H1 (cell line): ENCODE data around the gene FBH1. TPM values are rescaled to one million over a fixed set of nuclear protein-coding genes. Genes with fewer than 3 reads are reported as not detected.
"Not testable (repeated sequence)": the region's sequence is repeated elsewhere in the genome, so short reads cannot be mapped to it uniquely, and the experiment has no call there.

Experiments used
- CTCF ChIA-PET: fragments of 300-600 bp; sonication (Branson Sonifier 250); formaldehyde crosslinking; loops from one replicate; lab custom pipeline; 2021; ENCODE audit not compliant: partially characterized antibody; lab: Charles Lee
- POLR2A ChIA-PET: fragments of 300-600 bp; sonication (Branson Sonifier 250); formaldehyde crosslinking; loops from one replicate; lab custom pipeline; 2021; ENCODE audit warnings: inconsistent platforms; ENCODE audit not compliant: partially characterized antibody; lab: Charles Lee
- DNase-seq, 2 experiments: peaks; one replicate each; pipeline versions ENCODE4 v3.0.0 to v3.0.0-alpha.2; 2010 to 2022; ENCODE audit warnings: low spot score in 2 of 2, low read depth in 1 of 2, mixed read lengths in 1 of 2
- FAIRE-seq: peaks from 2 replicates; lab custom pipeline; 2011; peaks lifted over from hg19 to GRCh38; lab: Jason Lieb, UNC
- H2AFZ ChIP-seq: 2 replicates; pipeline ENCODE4 v1.8.1; 2012; ENCODE audit warnings: low read length, inconsistent platforms
- H2AK5ac ChIP-seq: 2 replicates; pipeline ENCODE4 v1.6.1; 2013; ENCODE audit warnings: low read depth, low read length
- H2BK120ac ChIP-seq: replicated peaks from 2 replicates; pipeline ENCODE3; 2013; ENCODE audit warnings: low read depth, low read length, inconsistent platforms
- H2BK12ac ChIP-seq: 2 replicates; pipeline ENCODE4 v1.6.1; 2013; ENCODE audit warnings: low read depth, low read length
- H2BK15ac ChIP-seq: 2 replicates; pipeline ENCODE4 v1.6.1; 2013; ENCODE audit warnings: low read length
- H2BK20ac ChIP-seq: 2 replicates; pipeline ENCODE4 v1.6.1; 2013; ENCODE audit warnings: low read length
- H2BK5ac ChIP-seq: 2 replicates; pipeline ENCODE4 v1.6.1; 2013; ENCODE audit warnings: low read depth, low read length
- H3K14ac ChIP-seq: 2 replicates; pipeline ENCODE4 v1.6.1; 2013; ENCODE audit warnings: inconsistent platforms; ENCODE audit not compliant: insufficient read length
- H3K18ac ChIP-seq: 2 replicates; pipeline ENCODE4 v1.6.1; 2013; ENCODE audit warnings: low read length; ENCODE audit errors: extremely low read depth
- H3K23ac ChIP-seq: 2 replicates; pipeline ENCODE4 v1.6.1; 2013; ENCODE audit warnings: inconsistent platforms; ENCODE audit not compliant: insufficient read length
- H3K23me2 ChIP-seq: 2 replicates; pipeline ENCODE4 v1.6.1; 2013; ENCODE audit warnings: low read depth, low read length
- H3K27ac ChIP-seq: 2 replicates; pipeline ENCODE4 v1.6.1; 2011; ENCODE audit warnings: low read depth, low read length, inconsistent platforms
- H3K27me3 ChIP-seq, 4 experiments: replicated peaks in 1 of 4; 1 replicate in 1 of 4; 2 replicates in 3 of 4; pipeline versions ENCODE4 v1.6.1 to v1.8.1; 2011 to 2013; ENCODE audit warnings: low read length in 3 of 4, mild to moderate bottlenecking in 3 of 4, inconsistent platforms in 2 of 4, mixed read lengths in 2 of 4, moderate library complexity in 1 of 4; ENCODE audit not compliant: control insufficient read depth in 3 of 4, insufficient read depth in 3 of 4; ENCODE audit errors: extremely low read depth in 1 of 4
- H3K36me3 ChIP-seq, 4 experiments: 2 replicates each; pipeline versions ENCODE4 v1.6.1 to v1.8.1; 2011 to 2013; ENCODE audit warnings: mild to moderate bottlenecking in 4 of 4, low read length in 3 of 4, moderate library complexity in 2 of 4, control low read depth in 1 of 4, inconsistent platforms in 1 of 4; ENCODE audit not compliant: insufficient read depth in 4 of 4, control insufficient read depth in 2 of 4
- H3K4ac ChIP-seq: replicated peaks from 2 replicates; pipeline ENCODE3; 2013; ENCODE audit warnings: low read length, low read depth, mixed read lengths, inconsistent platforms; ENCODE audit not compliant: insufficient read length
- H3K4me1 ChIP-seq, 4 experiments: replicated peaks in 1 of 4; 1 replicate in 1 of 4; 2 replicates in 3 of 4; pipeline versions ENCODE4 v1.6.1 to v1.8.1; 2011 to 2013; ENCODE audit warnings: low read length in 3 of 4, inconsistent platforms in 2 of 4, mixed read lengths in 1 of 4; ENCODE audit not compliant: insufficient read depth in 4 of 4, control insufficient read depth in 3 of 4
- H3K4me2 ChIP-seq, 2 experiments: 2 replicates each; pipeline versions ENCODE4 v1.6.1 to v1.8.1; 2011 to 2013; ENCODE audit warnings: low read depth in 2 of 2, low read length in 2 of 2, control low read depth in 1 of 2, inconsistent platforms in 1 of 2, mild to moderate bottlenecking in 1 of 2; ENCODE audit not compliant: insufficient read depth in 1 of 2
- H3K4me3 ChIP-seq, 4 experiments: fragments of 200-600, 300-600 bp in 1 of 4; sonication (generic), shearing (Covaris generic), sonication (Bioruptor Twin) in 1 of 4; 2 replicates each; pipeline versions ENCODE4 v1.5.1 to v1.8.1; 2011 to 2016; ENCODE audit warnings: low read length in 4 of 4, low read depth in 3 of 4, control low read depth in 2 of 4, inconsistent platforms in 2 of 4, mild to moderate bottlenecking in 2 of 4, mixed read lengths in 1 of 4, moderate library complexity in 1 of 4; ENCODE audit not compliant: insufficient read depth in 2 of 4; ENCODE audit errors: extremely low read depth in 1 of 4
- H3K56ac ChIP-seq: replicated peaks from 2 replicates; pipeline ENCODE3; 2013; ENCODE audit warnings: low read depth, mild to moderate bottlenecking, mixed read lengths, low read length, inconsistent platforms; ENCODE audit not compliant: insufficient read length
- H3K79me1 ChIP-seq: 2 replicates; pipeline ENCODE4 v1.6.1; 2013; ENCODE audit warnings: low read depth, low read length, control low read depth
- H3K79me2 ChIP-seq, 2 experiments: 2 replicates each; pipeline versions ENCODE4 v1.6.1 to v1.8.1; 2012 to 2013; ENCODE audit warnings: low read length in 2 of 2, mild to moderate bottlenecking in 2 of 2, inconsistent platforms in 1 of 2; ENCODE audit not compliant: insufficient read depth in 2 of 2, control insufficient read depth in 1 of 2
- H3K9ac ChIP-seq, 4 experiments: replicated peaks in 1 of 4; 1 replicate in 1 of 4; 2 replicates in 3 of 4; pipeline versions ENCODE4 v1.6.1 to v1.8.1; 2011 to 2013; ENCODE audit warnings: low read depth in 3 of 4, low read length in 3 of 4, control low read depth in 2 of 4, mild to moderate bottlenecking in 2 of 4, moderate library complexity in 2 of 4, inconsistent platforms in 1 of 4; ENCODE audit errors: extremely low read depth in 1 of 4
- H3K9me3 ChIP-seq, 2 experiments: 2 replicates each; pipeline versions ENCODE4 v1.6.1 to v1.8.1; 2012 to 2013; ENCODE audit warnings: mild to moderate bottlenecking in 2 of 2, moderate library complexity in 2 of 2, control low read depth in 1 of 2, inconsistent platforms in 1 of 2, low read depth in 1 of 2, low read length in 1 of 2, mixed read lengths in 1 of 2; ENCODE audit not compliant: insufficient read depth in 2 of 2
- H4K20me1 ChIP-seq, 2 experiments: replicated peaks in 1 of 2; 2 replicates each; pipeline versions ENCODE3 to v1.8.1; 2011 to 2013; ENCODE audit warnings: inconsistent platforms in 2 of 2, low read length in 2 of 2, mild to moderate bottlenecking in 1 of 2; ENCODE audit not compliant: insufficient read depth in 2 of 2, control insufficient read depth in 1 of 2
- H4K5ac ChIP-seq: 2 replicates; pipeline ENCODE4 v1.6.1; 2013; ENCODE audit warnings: low read length, low read depth, mixed read lengths, inconsistent platforms; ENCODE audit not compliant: insufficient read length
- H4K8ac ChIP-seq: 2 replicates; pipeline ENCODE4 v1.8.0; 2013; ENCODE audit warnings: mild to moderate bottlenecking, moderate library complexity, low read length, inconsistent platforms; ENCODE audit not compliant: insufficient read depth; ENCODE audit errors: extremely low read depth
- H4K91ac ChIP-seq: replicated peaks from 2 replicates; pipeline ENCODE3; 2013; ENCODE audit warnings: low read length, mixed read lengths, inconsistent platforms; ENCODE audit not compliant: insufficient read length
- WGBS, 2 experiments: shearing (Covaris generic) in 1 of 2; methylation state at CpG; one replicate each; pipeline versions ENCODE4 v1.1.6 to v1.1.7; 2013 to 2015; ENCODE audit warnings: low lambda C conversion rate in 2 of 2, mixed read lengths in 2 of 2, inconsistent platforms in 1 of 2, low coverage in 1 of 2, missing lambda C conversion rate in 1 of 2; ENCODE audit not compliant: insufficient replicate concordance in 2 of 2, insufficient coverage in 1 of 2, insufficient read length in 1 of 2; ENCODE audit errors: extremely low coverage in 1 of 2, missing lambda C conversion rate in 1 of 2; 5-methylcytosine and 5-hydroxymethylcytosine counted together
- polyA plus RNA-seq, 7 experiments: library from polyadenylated mRNA; depleted of rRNA in 3 of 7; stranded (reverse) in 5 of 7; unstranded in 2 of 7; fragments of >200 nt in 5 of 7; fragments of 200-250 nt in 2 of 7; gene quantifications; 1 replicate in 5 of 7; 2 replicates in 1 of 7; 4 replicates in 1 of 7; pipeline versions ENCODE4 v1.2.1 to v1.2.3, GENCODE V29; 2011 to 2013; ENCODE audit warnings: missing spikeins in 2 of 7, mixed read lengths in 2 of 7
- total RNA-seq: library from RNA; stranded (reverse); fragmentation: NEBNext Ultra II Directional; extraction: Animal tissue kit (Norgen Biotek cat#: 25700); gene quantifications from 2 replicates; pipeline ENCODE4 v1.2.1, GENCODE V29; 2021

Gene FBH1
- total and polyA plus RNA-seq, 2 of the 8 experiments (the other 6 are each of a cell fraction or from before 2014, with no cell fraction given), result 31.1 to 51.8 TPM

DNA sequence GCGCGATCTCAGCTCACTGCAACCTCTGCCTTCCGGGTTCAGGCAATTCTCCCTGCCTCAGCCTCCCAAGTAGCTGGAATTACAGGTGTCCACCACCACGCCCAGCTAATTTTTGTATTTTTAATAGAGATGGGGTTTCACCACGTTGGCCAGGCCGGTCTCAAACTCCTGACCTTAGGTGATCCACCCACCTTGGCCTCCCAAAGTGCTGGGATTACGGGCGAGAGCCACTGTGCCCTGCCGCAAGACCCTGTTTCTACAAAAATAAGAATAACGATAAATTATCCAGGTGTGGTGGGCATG is 70.9 kb downstream of the FBH1 start:
- not testable (repeated sequence) for H3K14ac ChIP-seq

More for the DNA sequence above, 70.9 kb downstream of the FBH1 start:
- H3K23ac ChIP-seq, FAIRE-seq, H2BK5ac ChIP-seq, H3K4me2 ChIP-seq, H3K9ac ChIP-seq, H4K20me1 ChIP-seq, H2AK5ac ChIP-seq, H4K8ac ChIP-seq, H3K18ac ChIP-seq, H3K56ac ChIP-seq, H3K27me3 ChIP-seq, H3K23me2 ChIP-seq, H4K5ac ChIP-seq, H4K91ac ChIP-seq, H3K4me1 ChIP-seq, H2AFZ ChIP-seq, H3K79me2 ChIP-seq, POLR2A ChIA-PET, H3K9me3 ChIP-seq, H3K4ac ChIP-seq, DNase-seq, H2BK20ac ChIP-seq, H2BK120ac ChIP-seq, H3K79me1 ChIP-seq, H2BK12ac ChIP-seq, H3K27ac ChIP-seq, H2BK15ac ChIP-seq, H3K4me3 ChIP-seq, H3K36me3 ChIP-seq: not testable (repeated sequence)
- CTCF ChIA-PET, result interaction anchor here (2.0 kb wide), 1 partner anchor 10 kb away, joined by 7 read pairs; no protein-coding TSS in a partner anchor
- WGBS, 2 experiments, result 94% methylated on average over 10 of the region's 10 CpGs; no CpG with 5 or more reads in 1 of the 2 experiments
